Measurements from ENCODE around the gene TBXAS1.

Gene TBXAS1

DNA sequence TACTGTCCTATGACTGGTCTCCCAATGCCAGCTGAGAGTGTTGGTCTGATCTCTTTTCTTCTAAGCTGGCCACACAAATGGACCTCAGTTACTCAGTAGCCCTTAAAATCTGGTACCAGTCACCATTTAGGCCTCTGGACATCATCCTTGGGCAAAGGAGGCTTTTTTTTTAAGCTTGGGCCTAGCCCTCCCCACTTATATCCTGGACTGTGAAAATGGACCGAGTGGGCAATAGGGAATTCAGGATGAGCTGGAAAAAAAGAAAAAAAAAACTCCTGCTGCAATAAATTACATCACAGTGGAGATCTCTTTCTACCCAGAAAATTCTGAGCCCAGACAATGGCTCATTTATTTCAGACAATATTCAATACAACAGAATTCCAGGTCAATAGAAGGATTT, 165.3 kb downstream of the TBXAS1 start:
- Histone ChIP-seq H2BK5ac (ENCODE audit: low read depth, low read length, poor library complexity, severe bottlenecking) (no peak overlapping the region), H3K4ac (ENCODE audit: low read depth in 1 of 2, low read length in 2 of 2) (peak overlapping the region; percentile 20 to 53), H3K79me1 (replicated peaks; ENCODE audit: low read length, poor library complexity, severe bottlenecking) (no peaks in the 10 kb centered on the region), H2BK120ac (ENCODE audit: low read depth, low read length) (peak overlapping the region; percentile 42), H3K4me2 (ENCODE audit: low read length, poor library complexity, severe bottlenecking) (no peak overlapping the region), H2AK5ac (ENCODE audit: low read length, severe bottlenecking) (no peak overlapping the region), H4K91ac (ENCODE audit: low read length) (peak overlapping the region; percentile 58), H2AFZ (ENCODE audit: low read depth, low read length) (no peak overlapping the region), H3K4me1 (ENCODE audit: control insufficient read depth, insufficient read depth, low read depth, low read length) (peaks cover 6% of the 10 kb centered on the region), H3K14ac (ENCODE audit: low read length in 2 of 2) (no peak overlapping the region), H3K27me3 (ENCODE audit: control insufficient read depth in 1 of 2, insufficient read depth in 1 of 2, low read length in 2 of 2) (peaks cover 0 to 4% of the 10 kb centered on the region in 2 experiments), H2BK15ac (ENCODE audit: low read depth, poor library complexity, severe bottlenecking) (no peak overlapping the region), H3K4me3 (ENCODE audit: insufficient read depth in 1 of 2, low read depth in 1 of 2, low read length in 2 of 2) (no peak overlapping the region), H3K18ac (ENCODE audit: low read depth in 1 of 2, low read length in 2 of 2) (peak overlapping the region; percentile 73 to 83), H2BK12ac (ENCODE audit: low read length in 2 of 2) (peak overlapping the region; percentile 14 to 91), H4K8ac (ENCODE audit: low read length) (no peak overlapping the region), H3K27ac (ENCODE audit: low read length, poor library complexity, severe bottlenecking) (no peak overlapping the region), H3K9me3 (ENCODE audit: control insufficient read depth, low read length) (no peaks in the 10 kb centered on the region), H3K23ac (ENCODE audit: low read length in 2 of 2) (no peak overlapping the region), H3K9ac (ENCODE audit: low read length) (no peak overlapping the region), H3K36me3 (ENCODE audit: control insufficient read depth in 1 of 2, insufficient read depth in 2 of 2, low read depth in 1 of 2, low read length in 2 of 2) (no peaks in the 10 kb centered on the region)
- 0% methylated on average over 1 of the region's 1 CpG for WGBS
- peak; percentile 32 for DNase-seq

DNA sequence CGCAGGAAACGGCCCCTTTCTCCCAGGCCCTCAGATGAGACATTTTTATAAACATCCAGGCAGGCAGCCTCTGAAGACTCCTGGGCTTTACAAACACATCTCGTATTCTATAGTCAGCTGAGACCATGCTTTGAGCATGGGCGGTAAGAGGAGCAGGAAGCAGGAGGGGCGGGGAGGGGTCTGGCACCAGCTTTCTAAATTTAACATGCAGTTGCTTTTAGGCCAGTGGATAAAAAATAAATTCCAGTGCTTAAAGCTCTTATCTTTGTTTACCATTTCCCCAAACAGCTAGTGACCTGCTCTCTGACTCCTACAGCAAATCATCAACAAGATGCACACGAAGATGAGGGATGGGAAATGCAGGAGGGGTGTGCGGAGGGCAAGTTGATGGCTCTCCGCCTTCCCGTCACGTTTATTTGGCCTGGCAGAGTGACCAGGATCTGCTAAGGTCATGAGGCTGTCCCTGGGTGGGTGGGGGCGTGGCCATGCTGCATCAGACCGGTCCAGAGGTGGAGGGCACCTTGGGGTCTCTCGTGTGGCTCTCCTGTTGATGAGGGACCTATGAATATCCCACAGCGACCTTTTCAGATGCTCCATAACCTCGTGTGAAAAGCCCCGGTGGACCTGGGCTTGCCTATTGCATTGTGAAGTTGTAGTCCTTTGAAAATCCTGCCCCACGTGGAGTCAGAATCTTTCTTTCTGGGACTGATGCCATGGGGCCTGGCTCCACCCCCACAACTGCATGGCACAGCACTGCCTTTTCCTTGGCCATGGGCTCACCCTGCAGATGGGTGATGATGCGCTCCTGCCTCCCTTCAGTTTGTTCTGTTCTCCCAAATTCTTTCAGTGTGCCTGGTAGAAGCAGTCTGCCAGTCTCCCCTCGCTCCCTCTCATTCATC, 166.2 kb downstream of the TBXAS1 start:
- H3K79me1 ChIP-seq (replicated peaks; ENCODE audit: low read length, poor library complexity, severe bottlenecking) = no peaks in the 10 kb centered on the region
- DNase-seq = peak; percentile 86
- no peak overlapping the region for H3K4ac ChIP-seq (ENCODE audit: low read depth in 1 of 2, low read length in 2 of 2)
- H2BK15ac ChIP-seq (ENCODE audit: low read depth, poor library complexity, severe bottlenecking) = peak overlapping the region; percentile 76
- H2BK120ac ChIP-seq (ENCODE audit: low read depth, low read length) = no peak overlapping the region
- peak overlapping the region in 1 of 2 experiments; percentile 23 for H3K14ac ChIP-seq (ENCODE audit: low read length in 2 of 2)
- peaks cover 0 to 4% of the 10 kb centered on the region in 2 experiments for H3K27me3 ChIP-seq (ENCODE audit: control insufficient read depth in 1 of 2, insufficient read depth in 1 of 2, low read length in 2 of 2)
- H2AK5ac ChIP-seq (ENCODE audit: low read length, severe bottlenecking) = no peak overlapping the region
- H4K91ac ChIP-seq (ENCODE audit: low read length) = peak overlapping the region; percentile 52
- H2AFZ ChIP-seq (ENCODE audit: low read depth, low read length) = no peak overlapping the region
- H3K4me1 ChIP-seq (ENCODE audit: control insufficient read depth, insufficient read depth, low read depth, low read length) = peaks cover 6% of the 10 kb centered on the region
- H2BK12ac ChIP-seq (ENCODE audit: low read length in 2 of 2) = peak overlapping the region; percentile 59 to 94
- no peak overlapping the region for H2BK5ac ChIP-seq (ENCODE audit: low read depth, low read length, poor library complexity, severe bottlenecking)
- no peak overlapping the region for H3K4me3 ChIP-seq (ENCODE audit: insufficient read depth in 1 of 2, low read depth in 1 of 2, low read length in 2 of 2)
- no peak overlapping the region for H3K9ac ChIP-seq (ENCODE audit: low read length)
- H3K4me2 ChIP-seq (ENCODE audit: low read length, poor library complexity, severe bottlenecking) = no peak overlapping the region
- H3K27ac ChIP-seq (ENCODE audit: low read length, poor library complexity, severe bottlenecking) = no peak overlapping the region
- no peaks in the 10 kb centered on the region for H3K36me3 ChIP-seq (ENCODE audit: control insufficient read depth in 1 of 2, insufficient read depth in 2 of 2, low read depth in 1 of 2, low read length in 2 of 2)
- peak overlapping the region; percentile 73 to 92 for H3K18ac ChIP-seq (ENCODE audit: low read depth in 1 of 2, low read length in 2 of 2)
- no peaks in the 10 kb centered on the region for H3K9me3 ChIP-seq (ENCODE audit: control insufficient read depth, low read length)
- peak overlapping the region; percentile 33 for H4K8ac ChIP-seq (ENCODE audit: low read length)
- 27% methylated on average over 14 of the region's 19 CpGs for WGBS
- no peak overlapping the region for H3K23ac ChIP-seq (ENCODE audit: low read length in 2 of 2)

DNA sequence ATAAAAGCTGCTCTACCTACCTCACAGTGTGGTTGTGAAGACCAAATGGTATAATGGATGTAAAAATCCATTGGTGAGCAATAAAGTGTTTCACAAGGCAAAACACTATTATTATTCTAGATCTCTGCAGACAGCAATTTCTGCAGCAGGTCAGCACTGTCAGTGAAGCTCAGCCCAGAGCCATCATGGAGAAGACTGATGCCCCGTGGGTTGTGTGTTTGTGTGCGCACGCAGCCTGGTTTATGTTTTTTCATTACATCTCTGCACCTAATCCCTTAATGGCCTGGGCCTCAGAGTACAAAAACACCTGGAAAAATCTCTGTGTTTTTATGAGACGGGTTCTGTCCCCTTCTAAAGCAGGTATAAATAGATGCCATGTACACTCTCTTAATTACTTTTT, 169.5 kb downstream of the TBXAS1 start:
- H2BK15ac ChIP-seq (ENCODE audit: low read depth, poor library complexity, severe bottlenecking) = no peak overlapping the region
- no peak overlapping the region for H3K9ac ChIP-seq (ENCODE audit: low read length)
- no peak overlapping the region for H4K8ac ChIP-seq (ENCODE audit: low read length)
- WGBS = 95% methylated on average over 4 of the region's 4 CpGs
- H2BK120ac ChIP-seq (ENCODE audit: low read depth, low read length) = no peak overlapping the region
- H2AK5ac ChIP-seq (ENCODE audit: low read length, severe bottlenecking) = no peak overlapping the region
- H2BK12ac ChIP-seq (ENCODE audit: low read length in 2 of 2) = no peak overlapping the region
- no peak overlapping the region for H2BK5ac ChIP-seq (ENCODE audit: low read depth, low read length, poor library complexity, severe bottlenecking)
- H3K4me2 ChIP-seq (ENCODE audit: low read length, poor library complexity, severe bottlenecking) = no peak overlapping the region
- H3K27ac ChIP-seq (ENCODE audit: low read length, poor library complexity, severe bottlenecking) = no peak overlapping the region
- no peaks in the 10 kb centered on the region for H3K9me3 ChIP-seq (ENCODE audit: control insufficient read depth, low read length)
- peaks cover 2% of the 10 kb centered on the region for H3K4me1 ChIP-seq (ENCODE audit: control insufficient read depth, insufficient read depth, low read depth, low read length)
- H3K4ac ChIP-seq (ENCODE audit: low read depth in 1 of 2, low read length in 2 of 2) = no peak overlapping the region
- DNase-seq = no peak
- no peak overlapping the region for H3K4me3 ChIP-seq (ENCODE audit: insufficient read depth in 1 of 2, low read depth in 1 of 2, low read length in 2 of 2)
- no peak overlapping the region for H2AFZ ChIP-seq (ENCODE audit: low read depth, low read length)
- no peak overlapping the region for H4K91ac ChIP-seq (ENCODE audit: low read length)
- no peak overlapping the region for H3K14ac ChIP-seq (ENCODE audit: low read length in 2 of 2)
- no peaks in the 10 kb centered on the region for H3K36me3 ChIP-seq (ENCODE audit: control insufficient read depth in 1 of 2, insufficient read depth in 2 of 2, low read depth in 1 of 2, low read length in 2 of 2)
- no peak overlapping the region for H3K23ac ChIP-seq (ENCODE audit: low read length in 2 of 2)
- H3K18ac ChIP-seq (ENCODE audit: low read depth in 1 of 2, low read length in 2 of 2) = no peak overlapping the region
- H3K79me1 ChIP-seq (replicated peaks; ENCODE audit: low read length, poor library complexity, severe bottlenecking) = peaks cover 1% of the 10 kb centered on the region
- H3K27me3 ChIP-seq (ENCODE audit: control insufficient read depth in 1 of 2, insufficient read depth in 1 of 2, low read length in 2 of 2) = no peaks in the 10 kb centered on the region

DNA sequence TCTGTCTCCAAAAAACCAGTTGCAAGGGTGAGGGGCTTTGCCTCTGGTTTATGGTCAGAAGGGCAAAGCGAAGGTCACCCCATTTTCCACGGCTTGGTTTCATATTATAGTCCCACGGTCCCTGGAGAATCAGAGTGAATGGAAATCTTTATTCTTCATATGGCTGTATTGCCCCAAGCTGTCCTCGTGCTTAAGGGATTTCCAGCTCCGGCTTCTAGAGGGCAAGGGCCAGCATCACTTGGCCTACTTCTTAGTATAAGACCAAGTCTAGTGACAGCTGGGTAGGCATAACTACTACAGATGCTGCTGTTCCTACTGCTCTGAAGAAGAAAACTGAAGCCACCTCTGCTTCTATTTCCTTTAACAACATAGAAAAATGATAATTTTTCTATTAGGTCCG, 170.5 kb downstream of the TBXAS1 start:
- WGBS = over 99% methylated on average over 5 of the region's 6 CpGs
- no peak overlapping the region for H3K4me2 ChIP-seq (ENCODE audit: low read length, poor library complexity, severe bottlenecking)
- H4K8ac ChIP-seq (ENCODE audit: low read length) = no peak overlapping the region
- H3K4me3 ChIP-seq (ENCODE audit: insufficient read depth in 1 of 2, low read depth in 1 of 2, low read length in 2 of 2) = no peak overlapping the region
- peaks cover 1% of the 10 kb centered on the region for H3K79me1 ChIP-seq (replicated peaks; ENCODE audit: low read length, poor library complexity, severe bottlenecking)
- no peak overlapping the region for H4K91ac ChIP-seq (ENCODE audit: low read length)
- no peak overlapping the region for H3K23ac ChIP-seq (ENCODE audit: low read length in 2 of 2)
- no peaks in the 10 kb centered on the region for H3K27me3 ChIP-seq (ENCODE audit: control insufficient read depth in 1 of 2, insufficient read depth in 1 of 2, low read length in 2 of 2)
- H3K9me3 ChIP-seq (ENCODE audit: control insufficient read depth, low read length) = no peaks in the 10 kb centered on the region
- no peak overlapping the region for H2BK5ac ChIP-seq (ENCODE audit: low read depth, low read length, poor library complexity, severe bottlenecking)
- H2BK15ac ChIP-seq (ENCODE audit: low read depth, poor library complexity, severe bottlenecking) = peak overlapping the region; percentile 12
- no peak overlapping the region for H2AK5ac ChIP-seq (ENCODE audit: low read length, severe bottlenecking)
- H2BK12ac ChIP-seq (ENCODE audit: low read length in 2 of 2) = no peak overlapping the region
- H3K27ac ChIP-seq (ENCODE audit: low read length, poor library complexity, severe bottlenecking) = no peak overlapping the region
- no peak overlapping the region for H3K14ac ChIP-seq (ENCODE audit: low read length in 2 of 2)
- H3K18ac ChIP-seq (ENCODE audit: low read depth in 1 of 2, low read length in 2 of 2) = no peak overlapping the region
- H2AFZ ChIP-seq (ENCODE audit: low read depth, low read length) = no peak overlapping the region
- H3K36me3 ChIP-seq (ENCODE audit: control insufficient read depth in 1 of 2, insufficient read depth in 2 of 2, low read depth in 1 of 2, low read length in 2 of 2) = no peaks in the 10 kb centered on the region
- no peak for DNase-seq
- peaks cover 2% of the 10 kb centered on the region for H3K4me1 ChIP-seq (ENCODE audit: control insufficient read depth, insufficient read depth, low read depth, low read length)
- H2BK120ac ChIP-seq (ENCODE audit: low read depth, low read length) = no peak overlapping the region
- H3K9ac ChIP-seq (ENCODE audit: low read length) = no peak overlapping the region
- H3K4ac ChIP-seq (ENCODE audit: low read depth in 1 of 2, low read length in 2 of 2) = no peak overlapping the region

Data from mesenchymal stem cell (in vitro differentiated cells and primary cell).